Activated CD4-positive, alpha-beta T cell treated with anti-CD3 and anti-CD28 coated beads for 36 hours (primary cell): ENCODE measurements around the gene DNM2. TPM values are rescaled to one million over a fixed set of nuclear protein-coding genes. Genes with fewer than 3 reads are reported as not detected.

ENCODE experiments used
- ATAC-seq: fragments of 200-7000 bp; cut with Tn5 transposase; one replicate; pipeline ENCODE4 v1.10.0; 2021; ENCODE audit warnings: mild to moderate bottlenecking, moderate library complexity
- CTCF ChIA-PET: fragments of 350-600 bp; sonication (Branson Sonifier 250); formaldehyde crosslinking; loops from one replicate; lab custom pipeline; 2021; ENCODE audit warnings: antibody characterized with exemption; lab: Charles Lee
- POLR2A ChIA-PET: fragments of 350-600 bp; sonication (Branson Sonifier 250); formaldehyde crosslinking; loops from one replicate; lab custom pipeline; 2021; ENCODE audit warnings: antibody characterized with exemption, inconsistent platforms; lab: Charles Lee
- DNase-seq: peaks from one replicate; pipeline ENCODE4 v3.0.0-alpha.2; 2020
- H3K27ac Mint-ChIP-seq: one replicate; pipeline ENCODE4 v1.8.0; 2021; ENCODE audit warnings: mixed read lengths
- H3K27me3 Mint-ChIP-seq: one replicate; pipeline ENCODE4 v1.8.0; 2021; ENCODE audit warnings: mixed read lengths
- H3K36me3 Mint-ChIP-seq: one replicate; pipeline ENCODE4 v1.8.0; 2021; ENCODE audit warnings: low read depth, mixed read lengths
- H3K4me1 Mint-ChIP-seq: one replicate; pipeline ENCODE4 v1.8.0; 2021; ENCODE audit warnings: mixed read lengths
- H3K4me3 Mint-ChIP-seq: one replicate; pipeline ENCODE4 v1.8.0; 2021; ENCODE audit warnings: mild to moderate bottlenecking, moderate library complexity, mixed read lengths
- H3K9me3 Mint-ChIP-seq: one replicate; pipeline ENCODE4 v1.8.0; 2021; ENCODE audit warnings: low read depth, mixed read lengths
- intact Hi-C, 2 experiments: fragments of 100-400 bp; cut with DNase I in 1 of 2; cut with micrococcal nuclease in 1 of 2; formaldehyde crosslinking; loops; one replicate each; pipeline versions ENCODE4 v1.14.2 to v1.15.1; 2022 to 2024; cut with DNase I, micrococcal nuclease
- total RNA-seq, 2 experiments: library from RNA; stranded (reverse); gene quantifications; one replicate each; pipeline ENCODE4 v1.2.3, GENCODE V29; 2021

Gene DNM2
- total RNA-seq, 2 experiments from 2014 or later: 167 to 185 TPM

- ChIA-PET CTCF (interaction anchor here (0.7 kb wide), 1 partner anchor 217 kb away, joined by 5 read pairs; no protein-coding TSS in a partner anchor), POLR2A (no interaction called here)
- Mint-ChIP-seq H3K4me1 (peaks cover 64% of the 10 kb centered on the region), H3K36me3 (peaks cover 24% of the 10 kb centered on the region), H3K9me3 (no peaks in the 10 kb centered on the region), H3K27ac (no peak overlapping the region), H3K27me3 (no peaks in the 10 kb centered on the region), H3K4me3 (no peak overlapping the region)
- intact Hi-C loops: no loop called here
- no peak for ATAC-seq
- DNase-seq: no peak
These were observed 5.7 kb downstream of the DNM2 start for GRCh38 chr19:10723591-10723990.

- Mint-ChIP-seq H3K4me1 (peaks cover 63% of the 10 kb centered on the region), H3K4me3 (no peak overlapping the region), H3K27ac (no peak overlapping the region), H3K9me3 (no peaks in the 10 kb centered on the region), H3K36me3 (peaks cover 24% of the 10 kb centered on the region), H3K27me3 (no peaks in the 10 kb centered on the region)
- POLR2A ChIA-PET: no interaction called here
- intact Hi-C loops: no loop called here
- DNase-seq (no peak), ATAC-seq (no peak)
- CTCF ChIA-PET: interaction anchor here (0.9 kb wide), 1 partner anchor 28 kb away, joined by 3 read pairs; no protein-coding TSS in a partner anchor
These were observed 6.7 kb downstream of the DNM2 start for GRCh38 chr19:10724573-10725071.

GRCh38 chr19:10725415-10725814 is 7.5 kb downstream of the DNM2 start:
- intact Hi-C loops: no loop called here
- ChIA-PET CTCF (interaction anchor here (0.9 kb wide), 1 partner anchor 27 kb away, joined by 3 read pairs; no protein-coding TSS in a partner anchor), POLR2A (no interaction called here)
- H3K36me3 Mint-ChIP-seq: peaks cover 24% of the 10 kb centered on the region
- H3K27me3 Mint-ChIP-seq: no peaks in the 10 kb centered on the region
- peaks cover 64% of the 10 kb centered on the region for H3K4me1 Mint-ChIP-seq
- no peak overlapping the region for H3K4me3 Mint-ChIP-seq
- no peak overlapping the region for H3K27ac Mint-ChIP-seq
- ATAC-seq (no peak), DNase-seq (no peak)
- H3K9me3 Mint-ChIP-seq: no peaks in the 10 kb centered on the region

GRCh38 chr19:10726268-10726667 is 8.4 kb downstream of the DNM2 start:
- peaks cover 63% of the 10 kb centered on the region for H3K4me1 Mint-ChIP-seq
- ChIA-PET CTCF (interaction anchor here (1.9 to 2.2 kb wide), 2 partner anchors 25 to 138 kb away, joined by 6 to 7 read pairs; partner anchors contain the start of gene QTRT1), POLR2A (no interaction called here)
- no peaks in the 10 kb centered on the region for H3K9me3 Mint-ChIP-seq
- no peak overlapping the region for H3K4me3 Mint-ChIP-seq
- peak overlapping the region; percentile 37 for H3K27ac Mint-ChIP-seq
- no peaks in the 10 kb centered on the region for H3K27me3 Mint-ChIP-seq
- DNase-seq (no peak), ATAC-seq (no peak)
- intact Hi-C loops: no loop called here
- peaks cover 23% of the 10 kb centered on the region for H3K36me3 Mint-ChIP-seq

- peaks cover 59% of the 10 kb centered on the region for H3K4me1 Mint-ChIP-seq
- H3K4me3 Mint-ChIP-seq: no peak overlapping the region
- ChIA-PET CTCF (interaction anchor here (0.9 to 2.2 kb wide), 3 partner anchors 26 to 208 kb away, joined by 3 to 7 read pairs (median 6); partner anchors contain the start of gene QTRT1), POLR2A (interaction anchor here (0.5 kb wide), 1 partner anchor 16 kb away, joined by 4 read pairs; no protein-coding TSS in a partner anchor)
- H3K9me3 Mint-ChIP-seq: no peaks in the 10 kb centered on the region
- H3K36me3 Mint-ChIP-seq: peaks cover 23% of the 10 kb centered on the region
- H3K27me3 Mint-ChIP-seq: no peaks in the 10 kb centered on the region
- intact Hi-C loops: no loop called here
- DNase-seq (no peak), ATAC-seq (no peak)
- peak overlapping the region; percentile 37 for H3K27ac Mint-ChIP-seq
These were observed 9.9 kb downstream of the DNM2 start for GRCh38 chr19:10727685-10728201.

- ATAC-seq (no peak), DNase-seq (no peak)
- H3K4me1 Mint-ChIP-seq: peaks cover 55% of the 10 kb centered on the region
- intact Hi-C loops: no loop called here
- no peaks in the 10 kb centered on the region for H3K27me3 Mint-ChIP-seq
- no peak overlapping the region for H3K4me3 Mint-ChIP-seq
- POLR2A ChIA-PET: no interaction called here
- H3K27ac Mint-ChIP-seq: no peak overlapping the region
- H3K9me3 Mint-ChIP-seq: no peaks in the 10 kb centered on the region
- CTCF ChIA-PET: no interaction called here
- H3K36me3 Mint-ChIP-seq: peaks cover 19% of the 10 kb centered on the region
These were observed 11.5 kb downstream of the DNM2 start for GRCh38 chr19:10729411-10729810.

GRCh38 chr19:10730932-10731331 is 13.1 kb downstream of the DNM2 start:
- no peak for ATAC-seq
- ChIA-PET CTCF (interaction anchor here (0.8 to 1.1 kb wide), 4 partner anchors 10 to 28 kb away, joined by 3 read pairs; no protein-coding TSS in a partner anchor), POLR2A (interaction anchor here (0.6 to 1.2 kb wide), 5 partner anchors 13 to 494 kb away, joined by 3 to 5 read pairs (median 4); partner anchors contain the start of genes DNM2 and TMED1)
- peaks cover 15% of the 10 kb centered on the region for H3K36me3 Mint-ChIP-seq
- intact Hi-C loops: loop anchor here (1.0 kb wide), 3 partner anchors 13 to 28 kb away; partner anchors contain the start of gene DNM2 (in 1 of the 2)
- peaks cover 53% of the 10 kb centered on the region for H3K4me1 Mint-ChIP-seq
- no peaks in the 10 kb centered on the region for H3K27me3 Mint-ChIP-seq
- peak overlapping the region; percentile 87 for H3K27ac Mint-ChIP-seq
- H3K9me3 Mint-ChIP-seq: no peaks in the 10 kb centered on the region
- H3K4me3 Mint-ChIP-seq: no peak overlapping the region
- DNase-seq: no peak

GRCh38 chr19:10735741-10736140 is 17.9 kb downstream of the DNM2 start:
- intact Hi-C loops: no loop called here
- peaks cover 20% of the 10 kb centered on the region for H3K36me3 Mint-ChIP-seq
- H3K4me3 Mint-ChIP-seq: no peak overlapping the region
- CTCF ChIA-PET: interaction anchor here (1.1 kb wide), 1 partner anchor 18 kb away, joined by 4 read pairs; the partner anchor contains the start of gene DNM2
- no peak overlapping the region for H3K27ac Mint-ChIP-seq
- POLR2A ChIA-PET: no interaction called here
- no peak for DNase-seq
- no peaks in the 10 kb centered on the region for H3K27me3 Mint-ChIP-seq
- no peak for ATAC-seq
- H3K9me3 Mint-ChIP-seq: no peaks in the 10 kb centered on the region
- peaks cover 36% of the 10 kb centered on the region for H3K4me1 Mint-ChIP-seq

GRCh38 chr19:10736189-10736588 is 18.3 kb downstream of the DNM2 start:
- H3K4me1 Mint-ChIP-seq: peaks cover 35% of the 10 kb centered on the region
- no peak overlapping the region for H3K27ac Mint-ChIP-seq
- intact Hi-C loops: no loop called here
- H3K9me3 Mint-ChIP-seq: no peaks in the 10 kb centered on the region
- no peaks in the 10 kb centered on the region for H3K27me3 Mint-ChIP-seq
- DNase-seq (no peak), ATAC-seq (no peak)
- POLR2A ChIA-PET: no interaction called here
- peaks cover 20% of the 10 kb centered on the region for H3K36me3 Mint-ChIP-seq
- CTCF ChIA-PET: interaction anchor here (1.1 kb wide), 1 partner anchor 18 kb away, joined by 4 read pairs; the partner anchor contains the start of gene DNM2
- H3K4me3 Mint-ChIP-seq: no peak overlapping the region

GRCh38 chr19:10736916-10737551 is 19.2 kb downstream of the DNM2 start:
- intact Hi-C loops: no loop called here
- H3K27me3 Mint-ChIP-seq: no peaks in the 10 kb centered on the region

GRCh38 chr19:10737722-10738121 is 19.8 kb downstream of the DNM2 start:
- ChIA-PET POLR2A (no interaction called here), CTCF (interaction anchor here (0.6 kb wide), 1 partner anchor 132 kb away, joined by 3 read pairs; no protein-coding TSS in a partner anchor)
- Mint-ChIP-seq H3K27ac (peak overlapping the region; percentile 24), H3K4me3 (no peak overlapping the region), H3K4me1 (peaks cover 35% of the 10 kb centered on the region), H3K36me3 (peaks cover 23% of the 10 kb centered on the region), H3K27me3 (no peaks in the 10 kb centered on the region), H3K9me3 (no peaks in the 10 kb centered on the region)
- no peak for DNase-seq
- ATAC-seq: no peak
- intact Hi-C loops: no loop called here

More at GRCh38 chr19:10736916-10737551, 19.2 kb downstream of the DNM2 start:
- Mint-ChIP-seq H3K4me3 (no peak overlapping the region), H3K27ac (peak overlapping the region; percentile 47), H3K4me1 (peaks cover 33% of the 10 kb centered on the region), H3K36me3 (peaks cover 23% of the 10 kb centered on the region), H3K9me3 (no peaks in the 10 kb centered on the region)
- POLR2A ChIA-PET: no interaction called here
- DNase-seq (no peak), ATAC-seq (no peak)
- CTCF ChIA-PET: interaction anchor here (1.1 kb wide), 1 partner anchor 19 kb away, joined by 4 read pairs; the partner anchor contains the start of gene DNM2
